Left ventricle myocardium inferior (tissue), 1 donor: ENCODE results near the gene KRTAP5-6. TPM values are rescaled to one million over a fixed set of nuclear protein-coding genes. Genes with fewer than 3 reads are reported as not detected.

Experiments
- DNase-seq: peaks from one replicate; pipeline ENCODE4 v3.0.0-alpha.2; 2020
- H3K27ac ChIP-seq: fragments of 200-600 bp; replicated peaks from 2 replicates; pipeline ENCODE4 v1.8.0; 2021
- H3K27me3 ChIP-seq: fragments of 200-600 bp; 2 replicates; pipeline ENCODE4 v1.8.0; 2021; ENCODE audit warnings: low read depth
- H3K36me3 ChIP-seq: fragments of 200-600 bp; 2 replicates; pipeline ENCODE4 v1.8.0; 2021
- H3K4me1 ChIP-seq: fragments of 200-600 bp; 2 replicates; pipeline ENCODE4 v1.8.0; 2021
- H3K4me3 ChIP-seq: fragments of 200-600 bp; 2 replicates; pipeline ENCODE4 v1.8.0; 2021; ENCODE audit warnings: mild to moderate bottlenecking, moderate library complexity
- H3K9me3 ChIP-seq: fragments of 200-600 bp; replicated peaks from 2 replicates; pipeline ENCODE4 v1.8.0; 2021
- CTCF ChIP-seq: fragments of 200-600 bp; IDR thresholded peaks from 2 replicates; pipeline ENCODE4 v1.8.0; 2021; ENCODE audit warnings: antibody characterized with exemption, mild to moderate bottlenecking, borderline replicate concordance
- intact Hi-C: fragments of 100-400 bp; cut with micrococcal nuclease; formaldehyde crosslinking; loops from one replicate; pipeline ENCODE4 v1.11.0; 2022
- total RNA-seq: library from RNA; stranded (reverse); fragmentation: NEBNext Ultra II Directional; extraction: Animal tissue kit (Norgen Biotek cat#: 25700); gene quantifications from one replicate; pipeline ENCODE4 v1.2.1, GENCODE V29; 2021
- donor health status: DM: no; HTN: yes; CAD: no; lungs with severe emphysema.

The KRTAP5-6 gene
- total RNA-seq, 1 donor from 2014 or later = not detected

GRCh38 chr11:1733716-1734640 lies 37.0 kb downstream of the KRTAP5-6 start:
- H3K27ac ChIP-seq = no peak overlapping the region
- no peak for DNase-seq
- H3K36me3 ChIP-seq = no peaks in the 10 kb centered on the region
- H3K27me3 ChIP-seq = peaks cover 97% of the 10 kb centered on the region
- intact Hi-C loops = no loop called here
- H3K9me3 ChIP-seq = peaks cover 17% of the 10 kb centered on the region
- no peak overlapping the region for H3K4me3 ChIP-seq
- H3K4me1 ChIP-seq = no peaks in the 10 kb centered on the region
- no peak for TF ChIP-seq CTCF

- H3K4me3 ChIP-seq = no peak overlapping the region
Observed at GRCh38 chr11:1734641-1735081, 37.7 kb downstream of the KRTAP5-6 start.

GRCh38 chr11:1735271-1735670 lies 38.3 kb downstream of the KRTAP5-6 start:
- H3K4me1 ChIP-seq = no peaks in the 10 kb centered on the region
- peaks cover 17% of the 10 kb centered on the region for H3K9me3 ChIP-seq
- H3K36me3 ChIP-seq = no peaks in the 10 kb centered on the region
- no peak overlapping the region for H3K27ac ChIP-seq
- TF ChIP-seq CTCF = no peak
- no peak overlapping the region for H3K4me3 ChIP-seq
- peaks cover 92% of the 10 kb centered on the region for H3K27me3 ChIP-seq
- intact Hi-C loops = no loop called here
- DNase-seq = no peak

More at GRCh38 chr11:1734641-1735081, 37.7 kb downstream of the KRTAP5-6 start:
- TF ChIP-seq CTCF = no peak
- Histone ChIP-seq H3K9me3 (peaks cover 17% of the 10 kb centered on the region), H3K4me1 (no peaks in the 10 kb centered on the region), H3K27me3 (peaks cover 96% of the 10 kb centered on the region), H3K27ac (no peak overlapping the region), H3K36me3 (no peaks in the 10 kb centered on the region)
- intact Hi-C loops = no loop called here
- DNase-seq = no peak

GRCh38 chr11:1736447-1736992 lies 39.5 kb downstream of the KRTAP5-6 start:
- no peak overlapping the region for H3K4me3 ChIP-seq
- H3K4me1 ChIP-seq = no peaks in the 10 kb centered on the region
- intact Hi-C loops = no loop called here
- no peak for DNase-seq
- H3K27me3 ChIP-seq = peaks cover 83% of the 10 kb centered on the region
- TF ChIP-seq CTCF = no peak
- H3K9me3 ChIP-seq = peaks cover 17% of the 10 kb centered on the region
- no peaks in the 10 kb centered on the region for H3K36me3 ChIP-seq
- no peak overlapping the region for H3K27ac ChIP-seq

GRCh38 chr11:1737080-1737757 lies 40.2 kb downstream of the KRTAP5-6 start:
- H3K27me3 ChIP-seq = peaks cover 76% of the 10 kb centered on the region
- peaks cover 17% of the 10 kb centered on the region for H3K9me3 ChIP-seq
- H3K36me3 ChIP-seq = no peaks in the 10 kb centered on the region
- intact Hi-C loops = no loop called here
- no peak for TF ChIP-seq CTCF
- no peak overlapping the region for H3K4me3 ChIP-seq
- no peak for DNase-seq
- H3K27ac ChIP-seq = no peak overlapping the region
- H3K4me1 ChIP-seq = no peaks in the 10 kb centered on the region
